Fibroblast of lung (primary cell): ENCODE data around the gene NRDE2. TPM values are rescaled to one million over a fixed set of nuclear protein-coding genes. Genes with fewer than 3 reads are reported as not detected.

Source experiments
- DNase-seq, 2 donors: peaks; one replicate each; pipeline versions ENCODE4 v3.0.0 to v3.0.0-alpha.2; 2010; ENCODE audit warnings: low read depth in 2 of 2
- H2AFZ ChIP-seq: 2 replicates; pipeline ENCODE4 v1.5.1; 2012; ENCODE audit warnings: low read length, control low read depth, inconsistent platforms
- H3K27ac ChIP-seq: 2 replicates; pipeline ENCODE4 v1.5.1; 2011; ENCODE audit warnings: low read length, control low read depth; ENCODE audit not compliant: insufficient read depth
- H3K27me3 ChIP-seq: 2 replicates; pipeline ENCODE4 v1.5.1; 2011; ENCODE audit warnings: mild to moderate bottlenecking, low read length; ENCODE audit not compliant: control insufficient read depth, insufficient read depth
- H3K36me3 ChIP-seq: 2 replicates; pipeline ENCODE4 v1.5.1; 2011; ENCODE audit warnings: low read length; ENCODE audit not compliant: control insufficient read depth, insufficient read depth
- H3K4me1 ChIP-seq: 2 replicates; pipeline ENCODE4 v1.5.1; 2011; ENCODE audit warnings: low read length; ENCODE audit not compliant: control insufficient read depth, insufficient read depth; ENCODE audit errors: extremely low read depth
- H3K4me2 ChIP-seq: 2 replicates; pipeline ENCODE4 v1.5.1; 2011; ENCODE audit warnings: low read length, control low read depth; ENCODE audit not compliant: insufficient read depth; ENCODE audit errors: extremely low read depth
- H3K4me3 ChIP-seq, 4 experiments: fragments of 200-600 bp in 1 of 4; sonication (generic) in 1 of 4; replicated peaks in 1 of 4; 2 replicates each; pipeline ENCODE4 v1.5.1; 2011 to 2016; ENCODE audit warnings: low read length in 4 of 4, low read depth in 3 of 4, mild to moderate bottlenecking in 3 of 4, control low read depth in 2 of 4, inconsistent platforms in 1 of 4, mixed read lengths in 1 of 4; ENCODE audit not compliant: insufficient read depth in 1 of 4; ENCODE audit errors: control extremely low read depth in 1 of 4
- H3K79me2 ChIP-seq: 2 replicates; pipeline ENCODE4 v1.5.1; 2012; ENCODE audit warnings: mild to moderate bottlenecking, low read length, inconsistent platforms; ENCODE audit not compliant: control insufficient read depth, insufficient read depth
- H3K9ac ChIP-seq: 2 replicates; pipeline ENCODE4 v1.5.1; 2011; ENCODE audit warnings: mild to moderate bottlenecking, low read length, control low read depth; ENCODE audit not compliant: insufficient read depth
- H3K9me3 ChIP-seq: 2 replicates; pipeline ENCODE4 v1.5.1; 2012; ENCODE audit warnings: low read depth, low read length; ENCODE audit not compliant: control insufficient read depth, insufficient read depth
- H4K20me1 ChIP-seq: 2 replicates; pipeline ENCODE4 v1.5.1; 2011; ENCODE audit warnings: low read length; ENCODE audit not compliant: control insufficient read depth, insufficient read depth; ENCODE audit errors: extremely low read depth
- EZH2 ChIP-seq: IDR thresholded peaks from 2 replicates; pipeline ENCODE4 v1.5.1; 2012; ENCODE audit warnings: low read length, control low read depth, mild to moderate bottlenecking; ENCODE audit errors: missing control alignments
- polyA plus RNA-seq, 2 donors: library from polyadenylated mRNA; depleted of rRNA in 1 of 2; stranded (reverse) in 1 of 2; unstranded in 1 of 2; fragments of >200 nt; gene quantifications; 2 replicates each; pipeline ENCODE4 v1.2.1, GENCODE V29; 2011 to 2012; ENCODE audit warnings: missing spikeins in 1 of 2
- total RNA-seq: library from RNA; depleted of rRNA; stranded (reverse); fragments of >200 nt; gene quantifications from 2 replicates; pipeline ENCODE4 v1.2.1, GENCODE V29; 2014
- TF ChIP-seq, protein P1 (sequence below), 2 donors: IDR thresholded peaks in 1 of 2; conservative IDR thresholded peaks in 1 of 2; 1 replicate in 1 of 2; 2 replicates in 1 of 2; pipeline ENCODE4 v1.5.1; 2011 to 2012; ENCODE audit warnings: low read length in 2 of 2, control low read depth in 1 of 2, inconsistent platforms in 1 of 2, low read depth in 1 of 2, mild to moderate bottlenecking in 1 of 2

Gene NRDE2
- total and polyA plus RNA-seq, 2 donors (not counting 1 experiment from before 2014, with no cell fraction given) = 7.0 to 9.7 TPM

DNA sequence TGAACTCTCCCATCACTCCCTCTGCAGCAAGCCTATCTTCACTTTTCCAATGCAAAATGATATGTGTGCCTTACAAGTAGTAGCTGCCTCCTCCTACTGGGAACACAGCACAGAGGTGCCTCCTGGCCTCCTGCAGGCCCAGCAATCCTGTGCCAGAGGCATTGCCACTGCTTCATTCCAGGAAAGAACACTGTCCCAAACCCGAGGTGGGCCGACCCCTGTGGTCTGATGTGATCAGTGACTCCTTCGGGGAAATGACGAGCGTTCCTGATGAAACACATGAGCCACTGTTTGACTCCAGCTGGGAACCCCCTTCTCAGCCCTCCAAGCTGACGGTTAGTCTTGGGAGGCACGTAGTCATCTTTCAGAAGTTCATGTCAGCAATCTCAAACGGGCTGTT is 55.9 kb downstream of the NRDE2 start:
- Histone ChIP-seq H3K9ac (no peak overlapping the region), H3K27ac (peak overlapping the region; percentile 8)

GRCh38 chr14:90275458-90275814 is 56.3 kb downstream of the NRDE2 start:
- H3K9me3 ChIP-seq = no peaks in the 10 kb centered on the region
- no peak overlapping the region for H3K9ac ChIP-seq
- H3K79me2 ChIP-seq = no peaks in the 10 kb centered on the region
- no peaks in the 10 kb centered on the region for H3K27me3 ChIP-seq
- no peaks in the 10 kb centered on the region for H4K20me1 ChIP-seq
- TF ChIP-seq, protein P1, sequence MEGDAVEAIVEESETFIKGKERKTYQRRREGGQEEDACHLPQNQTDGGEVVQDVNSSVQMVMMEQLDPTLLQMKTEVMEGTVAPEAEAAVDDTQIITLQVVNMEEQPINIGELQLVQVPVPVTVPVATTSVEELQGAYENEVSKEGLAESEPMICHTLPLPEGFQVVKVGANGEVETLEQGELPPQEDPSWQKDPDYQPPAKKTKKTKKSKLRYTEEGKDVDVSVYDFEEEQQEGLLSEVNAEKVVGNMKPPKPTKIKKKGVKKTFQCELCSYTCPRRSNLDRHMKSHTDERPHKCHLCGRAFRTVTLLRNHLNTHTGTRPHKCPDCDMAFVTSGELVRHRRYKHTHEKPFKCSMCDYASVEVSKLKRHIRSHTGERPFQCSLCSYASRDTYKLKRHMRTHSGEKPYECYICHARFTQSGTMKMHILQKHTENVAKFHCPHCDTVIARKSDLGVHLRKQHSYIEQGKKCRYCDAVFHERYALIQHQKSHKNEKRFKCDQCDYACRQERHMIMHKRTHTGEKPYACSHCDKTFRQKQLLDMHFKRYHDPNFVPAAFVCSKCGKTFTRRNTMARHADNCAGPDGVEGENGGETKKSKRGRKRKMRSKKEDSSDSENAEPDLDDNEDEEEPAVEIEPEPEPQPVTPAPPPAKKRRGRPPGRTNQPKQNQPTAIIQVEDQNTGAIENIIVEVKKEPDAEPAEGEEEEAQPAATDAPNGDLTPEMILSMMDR (conservative IDR thresholded peaks at IDR 0.05 in 1 of 2, IDR thresholded peaks at IDR 0.05 in 1 of 2; ENCODE audit: low read depth in 1 of 2, low read length in 2 of 2) = no peak
- TF ChIP-seq EZH2 = no peak
- no peak overlapping the region for H2AFZ ChIP-seq
- peaks cover 15% of the 10 kb centered on the region for H3K36me3 ChIP-seq
- H3K4me2 ChIP-seq = no peak overlapping the region
- H3K4me3 ChIP-seq = no peak overlapping the region
- peak overlapping the region; percentile 8 for H3K27ac ChIP-seq
- H3K4me1 ChIP-seq = peaks cover 5% of the 10 kb centered on the region
- DNase-seq = no peak

More for the DNA sequence above, 55.9 kb downstream of the NRDE2 start:
- Histone ChIP-seq H3K4me2 (no peak overlapping the region), H2AFZ (no peak overlapping the region), H3K36me3 (peaks cover 14% of the 10 kb centered on the region), H3K4me1 (peaks cover 5% of the 10 kb centered on the region), H3K79me2 (no peaks in the 10 kb centered on the region), H3K9me3 (no peaks in the 10 kb centered on the region), H4K20me1 (no peaks in the 10 kb centered on the region), H3K4me3 (no peak overlapping the region), H3K27me3 (no peaks in the 10 kb centered on the region)
- peak in 1 of 2 donors; percentile 85 for DNase-seq
- TF ChIP-seq EZH2 = no peak

- H3K9ac ChIP-seq = no peak overlapping the region
- H3K4me2 ChIP-seq = no peak overlapping the region
These were observed 56.8 kb downstream of the NRDE2 start for GRCh38 chr14:90274808-90275457.

DNA sequence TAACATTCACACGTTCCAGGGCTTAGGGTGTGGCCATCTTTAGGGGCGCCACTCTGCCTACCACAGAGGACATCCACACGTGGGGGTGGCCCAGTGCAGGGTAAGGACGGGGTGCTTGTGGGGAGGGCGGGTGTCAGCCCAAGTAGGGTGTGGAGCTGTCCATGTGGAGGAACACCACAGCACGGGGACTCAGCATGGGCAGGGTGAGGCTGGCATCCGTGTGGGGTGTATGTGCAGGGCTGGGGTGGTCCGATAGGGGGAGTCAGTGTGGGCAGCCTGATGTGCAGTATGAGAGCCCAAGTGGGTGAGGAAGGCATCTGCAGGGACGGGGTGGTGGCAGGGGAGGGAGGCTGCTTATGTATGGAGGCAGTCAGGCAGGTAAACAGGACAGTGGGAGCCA is 57.7 kb downstream of the NRDE2 start:
- TF ChIP-seq, protein P1 (conservative IDR thresholded peaks at IDR 0.05 in 1 of 2, IDR thresholded peaks at IDR 0.05 in 1 of 2; ENCODE audit: low read depth in 1 of 2, low read length in 2 of 2) = no peak
- no peak for TF ChIP-seq EZH2
- no peaks in the 10 kb centered on the region for H3K27me3 ChIP-seq
- H3K4me2 ChIP-seq = no peak overlapping the region
- H3K9me3 ChIP-seq = no peaks in the 10 kb centered on the region
- no peak overlapping the region for H3K27ac ChIP-seq
- H3K79me2 ChIP-seq = no peaks in the 10 kb centered on the region
- no peaks in the 10 kb centered on the region for H4K20me1 ChIP-seq
- H2AFZ ChIP-seq = no peak overlapping the region
- peaks cover 19% of the 10 kb centered on the region for H3K36me3 ChIP-seq
- H3K4me1 ChIP-seq = peaks cover 5% of the 10 kb centered on the region
- DNase-seq = no peak
- no peak overlapping the region for H3K4me3 ChIP-seq
- H3K9ac ChIP-seq = no peak overlapping the region

More at GRCh38 chr14:90274808-90275457, 56.8 kb downstream of the NRDE2 start:
- peak; percentile 37 to 90 for DNase-seq
- Histone ChIP-seq H4K20me1 (no peaks in the 10 kb centered on the region), H3K27me3 (no peaks in the 10 kb centered on the region), H3K4me1 (peaks cover 5% of the 10 kb centered on the region), H2AFZ (no peak overlapping the region), H3K79me2 (no peaks in the 10 kb centered on the region), H3K27ac (no peak overlapping the region), H3K4me3 (no peak overlapping the region), H3K36me3 (peaks cover 19% of the 10 kb centered on the region), H3K9me3 (no peaks in the 10 kb centered on the region)
- no peak for TF ChIP-seq EZH2
